Coronary artery (tissue), 2 donors: ENCODE results near the gene KLHDC8A.
A peak's percentile ranks its signal among the peaks of the same experiment; 100 is the strongest.

Source experiments
- DNase-seq: peaks from one replicate; pipeline ENCODE4 v3.0.0-alpha.2; 2017; ENCODE audit warnings: low spot score
- H3K27ac ChIP-seq, 2 donors: fragments of 200-600 bp; sonication (generic); one replicate each; pipeline ENCODE4 v1.5.1; 2016 to 2019
- H3K4me3 ChIP-seq: fragments of 200-600 bp; sonication (generic); 2 replicates; pipeline ENCODE4 v1.5.1; 2016; ENCODE audit warnings: mild to moderate bottlenecking, moderate library complexity
- CTCF ChIP-seq: fragments of 200-600 bp; sonication (generic); IDR thresholded peaks from one replicate; pipeline ENCODE4 v1.5.1; 2019; ENCODE audit warnings: antibody characterized with exemption

Gene KLHDC8A

GRCh38 chr1:205318231-205318991, 38.3 kb downstream of the KLHDC8A start:
- no peak overlapping the region for H3K4me3 ChIP-seq
- no peak overlapping the region for H3K27ac ChIP-seq
- no peak for TF ChIP-seq CTCF
- no peak for DNase-seq

- no peak for DNase-seq
- Histone ChIP-seq H3K27ac (no peak overlapping the region), H3K4me3 (no peak overlapping the region)
- TF ChIP-seq CTCF, result no peak
These were observed 39.3 kb downstream of the KLHDC8A start for GRCh38 chr1:205317311-205317917.

GRCh38 chr1:205316161-205316566, 40.6 kb downstream of the KLHDC8A start:
- Histone ChIP-seq H3K27ac (no peak overlapping the region), H3K4me3 (no peak overlapping the region)
- no peak for TF ChIP-seq CTCF
- DNase-seq, result no peak

- no peak for TF ChIP-seq CTCF
- DNase-seq, result no peak
- Histone ChIP-seq H3K4me3 (no peak overlapping the region), H3K27ac (no peak overlapping the region)
These were observed 41.6 kb downstream of the KLHDC8A start for GRCh38 chr1:205315008-205315618.

- Histone ChIP-seq H3K27ac (peak overlapping the region in 1 of 2 donors; percentile 55), H3K4me3 (no peak overlapping the region)
- no peak for TF ChIP-seq CTCF
- no peak for DNase-seq
These were observed 43.0 kb downstream of the KLHDC8A start for GRCh38 chr1:205313563-205314308.

- H3K27ac ChIP-seq, result peak overlapping the region in 1 of 2 donors; percentile 55
- no peak for TF ChIP-seq CTCF
- H3K4me3 ChIP-seq, result no peak overlapping the region
- no peak for DNase-seq
These were observed 43.7 kb downstream of the KLHDC8A start for GRCh38 chr1:205312866-205313562.
